WTC11 (cell line): ENCODE results near the gene BAG2. TPM values are rescaled to one million over a fixed set of nuclear protein-coding genes. Genes with fewer than 3 reads are reported as not detected.

Experiments used
- ATAC-seq: fragments of 200-7000 bp; cut with Tn5 transposase; 2 replicates; pipeline ENCODE4 v1.10.0; 2021; ENCODE audit warnings: mild to moderate bottlenecking, moderate library complexity
- CTCF ChIA-PET: fragments of 300-600 bp; sonication (Branson Sonifier 250); formaldehyde crosslinking; loops from one replicate; lab custom pipeline; 2021; ENCODE audit warnings: antibody characterized with exemption; lab: Charles Lee
- POLR2A ChIA-PET: fragments of 350-600 bp; sonication (Branson Sonifier 250); formaldehyde crosslinking; loops from one replicate; lab custom pipeline; 2021; ENCODE audit warnings: antibody characterized with exemption; lab: Charles Lee
- DNase-seq: peaks from one replicate; pipeline ENCODE4 v3.0.0; 2021; ENCODE audit warnings: low spot score
- H3K27ac Mint-ChIP-seq: 2 replicates; pipeline ENCODE4 v1.8.0; 2021; ENCODE audit warnings: mixed read lengths
- H3K27me3 Mint-ChIP-seq: 2 replicates; pipeline ENCODE4 v1.8.0; 2021; ENCODE audit warnings: low read depth, mild to moderate bottlenecking, moderate library complexity, mixed read lengths
- H3K36me3 Mint-ChIP-seq: 2 replicates; pipeline ENCODE4 v1.8.0; 2021; ENCODE audit warnings: mixed read lengths
- H3K4me1 Mint-ChIP-seq: 2 replicates; pipeline ENCODE4 v1.8.0; 2022; ENCODE audit warnings: mixed read lengths
- H3K4me3 Mint-ChIP-seq: 2 replicates; pipeline ENCODE4 v1.8.0; 2021; ENCODE audit warnings: mild to moderate bottlenecking, moderate library complexity, mixed read lengths
- H3K9me3 Mint-ChIP-seq: 2 replicates; pipeline ENCODE4 v1.8.0; 2021; ENCODE audit warnings: mixed read lengths
- AFF4 ChIP-seq: sonication (generic); formaldehyde crosslinking; IDR thresholded peaks from 2 replicates; pipeline ENCODE4 v1.8.1; 2023; ENCODE audit warnings: mild to moderate bottlenecking, missing genetic modification reagents, borderline replicate concordance
- ATF1 ChIP-seq: sonication (generic); formaldehyde crosslinking; IDR thresholded peaks from 2 replicates; pipeline ENCODE4 v1.8.1; 2023; ENCODE audit warnings: mild to moderate bottlenecking, moderate library complexity, missing genetic modification reagents
- ATF3 ChIP-seq: sonication (generic); formaldehyde crosslinking; conservative IDR thresholded peaks from 2 replicates; pipeline ENCODE4 v1.8.1; 2022; ENCODE audit warnings: mild to moderate bottlenecking, missing genetic modification reagents
- CREB1 ChIP-seq: sonication (generic); formaldehyde crosslinking; IDR thresholded peaks from 2 replicates; pipeline ENCODE4 v1.8.0; 2023; ENCODE audit warnings: mild to moderate bottlenecking, missing genetic modification reagents
- EMX1 ChIP-seq: fragments of 250-450 bp; sonication (Bioruptor Pico); IDR thresholded peaks from 2 replicates; pipeline ENCODE4 v1.8.0; 2021; ENCODE audit warnings: mild to moderate bottlenecking
- GRHL2 ChIP-seq: fragments of 250-450 bp; sonication (Bioruptor Pico); IDR thresholded peaks from 2 replicates; pipeline ENCODE4 v1.8.0; 2022; ENCODE audit warnings: mild to moderate bottlenecking, moderate library complexity; ENCODE audit not compliant: insufficient replicate concordance, severe bottlenecking
- MAX ChIP-seq: sonication (generic); formaldehyde crosslinking; IDR thresholded peaks from 2 replicates; pipeline ENCODE4 v1.8.0; 2022; ENCODE audit warnings: mild to moderate bottlenecking, missing genetic modification reagents
- NFYB ChIP-seq: sonication (generic); formaldehyde crosslinking; conservative IDR thresholded peaks from 2 replicates; pipeline ENCODE4 v1.8.0; 2022; ENCODE audit warnings: low read depth, missing genetic modification reagents
- PRDM15 ChIP-seq: sonication (generic); formaldehyde crosslinking; IDR thresholded peaks from 2 replicates; pipeline ENCODE4 v1.8.0; 2022; ENCODE audit warnings: missing genetic modification reagents
- TP53 ChIP-seq: sonication (generic); formaldehyde crosslinking; IDR thresholded peaks from 2 replicates; pipeline ENCODE4 v1.8.1; 2023; ENCODE audit warnings: mild to moderate bottlenecking, missing genetic modification reagents
- USF2 ChIP-seq: sonication (generic); formaldehyde crosslinking; IDR thresholded peaks from 2 replicates; pipeline ENCODE4 v1.8.1; 2023; ENCODE audit warnings: mild to moderate bottlenecking, missing genetic modification reagents, moderate library complexity
- ZNF317 ChIP-seq: sonication (generic); formaldehyde crosslinking; IDR thresholded peaks from 2 replicates; pipeline ENCODE4 v1.8.1; 2023; ENCODE audit warnings: low read depth, mild to moderate bottlenecking, moderate library complexity, missing genetic modification reagents, borderline replicate concordance
- ZSCAN18 ChIP-seq: fragments of 250-450 bp; sonication (Bioruptor Pico); IDR thresholded peaks from 2 replicates; pipeline ENCODE4 v2.1.2; 2022; ENCODE audit warnings: mild to moderate bottlenecking, moderate library complexity
- total RNA-seq: library from RNA; stranded (reverse); gene quantifications from 3 replicates; pipeline ENCODE4 v1.2.3, GENCODE V29; 2021

Gene BAG2
- total RNA-seq, 1 experiment from 2014 or later = 8.0 TPM

GRCh38 chr6:57210060-57210459 is 37.9 kb downstream of the BAG2 start (continued):
- TF ChIP-seq USF2 = no peak
- no peak for TF ChIP-seq TP53
- TF ChIP-seq AFF4 (CRISPR knock-in tag) = no peak
- no peak for TF ChIP-seq EMX1
- no peak for TF ChIP-seq GRHL2
- no peak for TF ChIP-seq ZSCAN18
- no peak for TF ChIP-seq MAX (CRISPR knock-in tag)
- TF ChIP-seq NFYB (CRISPR knock-in tag) = no peak
- TF ChIP-seq PRDM15 (CRISPR knock-in tag) = no peak
- TF ChIP-seq CREB1 = no peak
- TF ChIP-seq ATF3 (CRISPR knock-in tag) = no peak

GRCh38 chr6:57215260-57215659 is 43.1 kb downstream of the BAG2 start:
- peak overlapping the region; percentile 4; the same call in 1 of the 2 replicates for H3K27ac Mint-ChIP-seq
- CTCF ChIA-PET = no interaction called here
- H3K9me3 Mint-ChIP-seq = peaks cover 16% of the 10 kb centered on the region
- ATAC-seq (no peak), DNase-seq (no peak)
- H3K4me1 Mint-ChIP-seq = peaks cover 51% of the 10 kb centered on the region
- H3K4me3 Mint-ChIP-seq = no peak overlapping the region
- H3K27me3 Mint-ChIP-seq = no peaks in the 10 kb centered on the region
- no peak for TF ChIP-seq ATF1 (CRISPR knock-in tag)
- TF ChIP-seq ZNF317 (CRISPR knock-in tag) = peak; percentile 75
- TF ChIP-seq, all 79 proteins: peak for 1
- H3K36me3 Mint-ChIP-seq = peaks cover 17% of the 10 kb centered on the region
- POLR2A ChIA-PET = no interaction called here
